KMS-11 (cell line): ENCODE measurements around the gene ANO6.

Source experiments
- H2AFZ ChIP-seq: fragments of 200-600 bp; sonication (generic); 2 replicates; pipeline ENCODE4 v1.6.1; 2016; ENCODE audit warnings: antibody characterized with exemption, mixed run types, low read depth
- H3K27ac ChIP-seq: fragments of 200-600 bp; sonication (generic); 2 replicates; pipeline ENCODE4 v1.6.1; 2016; ENCODE audit warnings: mild to moderate bottlenecking, mixed run types
- H3K27me3 ChIP-seq: fragments of 200-600 bp; sonication (generic); 2 replicates; pipeline ENCODE4 v1.6.1; 2017; ENCODE audit warnings: mild to moderate bottlenecking, low read depth, mixed run types, moderate library complexity; ENCODE audit not compliant: insufficient read depth
- H3K36me3 ChIP-seq: fragments of 200-600 bp; sonication (generic); 2 replicates; pipeline ENCODE4 v1.6.1; 2017; ENCODE audit warnings: mild to moderate bottlenecking, mixed run types; ENCODE audit not compliant: insufficient read depth
- H3K4me1 ChIP-seq: fragments of 200-600 bp; sonication (generic); 2 replicates; pipeline ENCODE4 v1.6.1; 2016; ENCODE audit warnings: mild to moderate bottlenecking, low read depth, mixed run types; ENCODE audit not compliant: poor library complexity, severe bottlenecking
- H3K4me2 ChIP-seq: fragments of 200-600 bp; sonication (generic); 2 replicates; pipeline ENCODE4 v1.7.0; 2016; ENCODE audit warnings: mild to moderate bottlenecking, mixed run types
- H3K4me3 ChIP-seq: fragments of 200-600 bp; sonication (generic); IDR thresholded peaks from 2 replicates; pipeline ENCODE4 v1.6.1; 2017; ENCODE audit warnings: low read depth, low read length, mixed read lengths; ENCODE audit not compliant: insufficient read depth
- H3K79me2 ChIP-seq: fragments of 200-600 bp; sonication (generic); 2 replicates; pipeline ENCODE4 v1.6.1; 2016; ENCODE audit warnings: low read depth, mixed run types; ENCODE audit not compliant: insufficient read depth
- H3K9ac ChIP-seq: fragments of 200-600 bp; sonication (generic); 2 replicates; pipeline ENCODE4 v1.6.1; 2016; ENCODE audit warnings: mild to moderate bottlenecking, mixed run types
- H4K20me1 ChIP-seq: fragments of 200-600 bp; sonication (generic); 2 replicates; pipeline ENCODE4 v1.6.1; 2016; ENCODE audit warnings: mild to moderate bottlenecking, mixed run types; ENCODE audit not compliant: insufficient read depth
- TF ChIP-seq, protein P1 (sequence below): fragments of 200-600 bp; sonication (generic); conservative IDR thresholded peaks from 2 replicates; pipeline ENCODE4 v1.6.1; 2017; ENCODE audit warnings: low read depth, mild to moderate bottlenecking, antibody characterized with exemption, low read length, moderate library complexity, mixed read lengths

The ANO6 gene

DNA sequence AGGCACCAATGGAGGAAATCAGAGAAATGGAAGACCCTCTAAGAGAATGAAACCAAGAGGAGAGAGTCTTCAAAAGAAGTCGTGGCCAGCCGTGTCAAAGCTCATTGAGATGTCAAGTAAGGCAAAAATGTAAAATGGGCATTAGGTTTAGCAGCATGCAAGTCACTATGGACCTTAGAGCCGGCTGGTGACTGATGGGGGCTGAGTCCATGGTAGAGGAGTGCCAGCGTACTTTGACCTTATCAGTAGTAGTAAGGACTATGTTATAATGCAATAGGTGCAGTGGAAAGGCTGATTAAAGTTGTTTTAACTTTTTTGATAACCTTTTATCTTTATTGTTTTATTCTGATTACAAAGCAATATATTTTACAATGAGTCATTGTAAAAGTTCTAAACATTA, 66.5 kb downstream of the ANO6 start:
- Histone ChIP-seq H3K4me3 (no peak overlapping the region), H3K9ac (no peak overlapping the region), H3K4me1 (no peaks in the 10 kb centered on the region), H3K27ac (no peak overlapping the region), H4K20me1 (no peaks in the 10 kb centered on the region), H2AFZ (no peak overlapping the region), H3K79me2 (no peaks in the 10 kb centered on the region), H3K27me3 (no peaks in the 10 kb centered on the region), H3K4me2 (no peak overlapping the region), H3K36me3 (no peaks in the 10 kb centered on the region)
- TF ChIP-seq, protein P1, sequence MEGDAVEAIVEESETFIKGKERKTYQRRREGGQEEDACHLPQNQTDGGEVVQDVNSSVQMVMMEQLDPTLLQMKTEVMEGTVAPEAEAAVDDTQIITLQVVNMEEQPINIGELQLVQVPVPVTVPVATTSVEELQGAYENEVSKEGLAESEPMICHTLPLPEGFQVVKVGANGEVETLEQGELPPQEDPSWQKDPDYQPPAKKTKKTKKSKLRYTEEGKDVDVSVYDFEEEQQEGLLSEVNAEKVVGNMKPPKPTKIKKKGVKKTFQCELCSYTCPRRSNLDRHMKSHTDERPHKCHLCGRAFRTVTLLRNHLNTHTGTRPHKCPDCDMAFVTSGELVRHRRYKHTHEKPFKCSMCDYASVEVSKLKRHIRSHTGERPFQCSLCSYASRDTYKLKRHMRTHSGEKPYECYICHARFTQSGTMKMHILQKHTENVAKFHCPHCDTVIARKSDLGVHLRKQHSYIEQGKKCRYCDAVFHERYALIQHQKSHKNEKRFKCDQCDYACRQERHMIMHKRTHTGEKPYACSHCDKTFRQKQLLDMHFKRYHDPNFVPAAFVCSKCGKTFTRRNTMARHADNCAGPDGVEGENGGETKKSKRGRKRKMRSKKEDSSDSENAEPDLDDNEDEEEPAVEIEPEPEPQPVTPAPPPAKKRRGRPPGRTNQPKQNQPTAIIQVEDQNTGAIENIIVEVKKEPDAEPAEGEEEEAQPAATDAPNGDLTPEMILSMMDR: no peak

DNA sequence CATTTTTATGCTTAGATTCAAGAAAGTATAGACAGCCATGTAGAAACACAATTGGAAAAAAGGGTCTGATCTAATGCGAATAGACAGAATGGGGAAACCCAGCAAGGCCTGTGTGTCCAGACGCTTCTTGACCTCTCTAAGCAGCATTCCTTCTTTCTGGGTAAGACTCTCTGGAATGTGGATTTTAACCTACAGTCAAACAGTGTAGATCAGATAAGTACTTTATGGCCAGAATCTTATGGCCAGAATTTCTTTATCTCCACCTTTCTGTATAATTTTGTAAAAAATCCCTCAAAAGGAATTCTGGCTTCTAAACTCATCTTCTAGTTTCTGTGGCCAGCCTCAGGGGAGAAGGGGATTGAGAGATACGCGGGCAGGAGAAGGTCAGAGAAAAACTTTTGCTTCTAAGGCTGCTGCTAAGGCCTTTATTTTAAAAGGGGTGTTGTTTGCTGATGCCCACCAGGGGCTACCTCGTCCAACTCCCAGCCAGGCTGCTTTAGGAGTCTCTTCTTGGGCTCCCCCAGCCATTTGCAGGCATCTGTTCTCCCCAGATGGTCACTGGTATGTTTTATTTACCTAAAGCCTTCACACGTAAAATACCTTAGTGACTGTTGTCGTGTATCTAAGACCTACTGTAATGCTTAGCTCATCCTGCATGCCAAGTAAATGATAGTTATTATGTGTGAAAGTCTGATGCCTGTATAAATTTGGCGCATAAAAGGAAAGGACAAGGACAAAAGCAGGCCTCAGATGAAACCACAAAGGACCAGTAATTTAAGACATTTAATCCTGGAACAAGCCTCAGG, 68.4 kb downstream of the ANO6 start:
- Histone ChIP-seq H4K20me1 (no peaks in the 10 kb centered on the region), H3K4me3 (no peak overlapping the region), H3K27ac (no peak overlapping the region), H3K79me2 (no peaks in the 10 kb centered on the region), H3K4me1 (no peaks in the 10 kb centered on the region), H3K4me2 (no peak overlapping the region), H2AFZ (no peak overlapping the region), H3K27me3 (no peaks in the 10 kb centered on the region), H3K36me3 (no peaks in the 10 kb centered on the region), H3K9ac (no peak overlapping the region)
- TF ChIP-seq, protein P1: no peak

DNA sequence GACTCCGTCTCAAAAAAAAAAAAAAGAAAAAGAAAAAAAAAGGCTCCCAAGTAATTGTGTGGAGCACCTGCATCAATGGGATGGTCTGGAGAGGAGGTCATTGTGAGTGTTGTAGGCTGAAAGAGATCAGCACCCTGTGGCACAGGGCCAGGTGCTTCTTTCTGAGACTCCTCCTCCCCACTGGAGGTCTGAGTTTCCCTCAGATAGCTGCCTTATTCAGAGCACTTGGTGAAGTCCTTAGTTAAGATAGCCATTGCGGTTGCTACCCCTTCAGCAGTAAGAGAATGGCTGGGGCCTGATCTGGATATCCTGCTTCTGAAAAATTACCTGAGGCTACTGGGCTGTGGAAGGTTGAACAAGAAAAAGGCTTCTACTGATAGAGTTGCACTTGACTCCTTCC, 69.8 kb downstream of the ANO6 start:
- H3K4me3 ChIP-seq: no peak overlapping the region
- H4K20me1 ChIP-seq: no peaks in the 10 kb centered on the region
- no peaks in the 10 kb centered on the region for H3K27me3 ChIP-seq
- TF ChIP-seq, protein P1: no peak
- H3K27ac ChIP-seq: no peak overlapping the region
- H3K4me2 ChIP-seq: no peak overlapping the region
- no peaks in the 10 kb centered on the region for H3K79me2 ChIP-seq
- H3K36me3 ChIP-seq: no peaks in the 10 kb centered on the region
- H2AFZ ChIP-seq: no peak overlapping the region
- no peak overlapping the region for H3K9ac ChIP-seq
- H3K4me1 ChIP-seq: peaks cover 8% of the 10 kb centered on the region

DNA sequence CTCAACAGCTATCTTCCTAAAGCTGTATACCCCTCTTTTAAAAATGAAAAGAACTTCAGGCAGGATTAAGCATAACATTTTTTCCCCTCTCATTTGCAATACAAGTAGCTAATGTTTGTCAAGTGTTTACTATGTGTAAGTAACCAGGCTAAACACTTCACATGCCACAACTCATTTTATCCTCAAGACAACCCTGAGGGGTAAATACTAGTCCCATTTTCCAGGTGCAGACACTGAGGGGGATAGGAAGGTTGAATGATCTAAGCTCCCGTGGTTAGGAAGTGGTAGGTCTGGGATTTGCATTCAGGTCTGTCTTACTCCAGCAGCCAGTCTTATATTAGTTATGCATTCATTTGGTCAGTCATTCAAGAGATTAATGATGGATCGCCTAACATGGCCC, 70.7 kb downstream of the ANO6 start:
- Histone ChIP-seq H3K4me3 (no peak overlapping the region), H3K4me2 (no peak overlapping the region), H3K36me3 (no peaks in the 10 kb centered on the region), H3K27me3 (no peaks in the 10 kb centered on the region), H3K4me1 (peaks cover 8% of the 10 kb centered on the region), H3K79me2 (no peaks in the 10 kb centered on the region), H3K9ac (no peak overlapping the region), H4K20me1 (no peaks in the 10 kb centered on the region), H3K27ac (no peak overlapping the region), H2AFZ (no peak overlapping the region)
- TF ChIP-seq, protein P1: no peak
